PC-3 (cell line): Measurements from ENCODE around the gene AGPAT3.

Source experiments
- EZH2 ChIP-seq: fragments of 300-600 bp; sonication (generic); IDR thresholded peaks from one replicate; pipeline ENCODE4 v1.6.1; 2017; ENCODE audit warnings: antibody characterized with exemption, mild to moderate bottlenecking, low read length; ENCODE audit not compliant: unreplicated experiment
- TF ChIP-seq, protein P1 (sequence below): fragments of 300-600 bp; sonication (generic); conservative IDR thresholded peaks from 2 replicates; pipeline ENCODE4 v1.5.1; 2017; ENCODE audit warnings: antibody characterized with exemption, low read depth, mild to moderate bottlenecking, low read length

DNA sequence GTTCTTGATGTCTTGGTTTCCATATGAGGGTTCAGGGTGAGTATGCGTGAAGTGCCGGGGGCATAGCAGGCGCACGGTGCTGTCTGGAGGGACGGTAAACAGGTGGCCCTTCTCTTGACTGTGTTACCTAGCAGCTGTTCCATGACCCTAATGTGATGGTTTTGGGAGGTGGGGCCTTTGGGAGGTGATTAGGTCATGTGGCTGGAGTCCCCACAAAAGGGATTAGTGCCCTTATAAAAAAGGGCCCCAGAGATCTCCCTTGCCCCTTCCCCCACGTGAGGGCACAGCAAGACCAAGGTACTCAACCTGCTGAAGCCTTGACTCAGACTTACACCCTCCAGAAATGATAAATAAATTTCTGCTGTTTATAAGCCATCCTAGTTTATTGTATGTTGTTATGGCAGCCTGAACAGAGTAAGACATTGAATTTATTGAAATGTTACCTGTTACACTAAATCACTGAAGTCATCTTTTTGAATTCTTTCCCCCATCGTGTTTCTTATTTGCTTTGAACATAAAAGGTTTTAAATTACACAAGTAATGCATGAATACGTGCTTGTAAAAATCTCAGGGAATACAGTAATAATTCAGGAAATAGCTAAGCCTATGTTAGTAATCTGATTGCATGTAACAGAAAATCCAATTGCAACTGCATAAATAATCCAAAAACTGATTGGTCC, 162.7 kb downstream of the AGPAT3 start:
- TF ChIP-seq, protein P1, sequence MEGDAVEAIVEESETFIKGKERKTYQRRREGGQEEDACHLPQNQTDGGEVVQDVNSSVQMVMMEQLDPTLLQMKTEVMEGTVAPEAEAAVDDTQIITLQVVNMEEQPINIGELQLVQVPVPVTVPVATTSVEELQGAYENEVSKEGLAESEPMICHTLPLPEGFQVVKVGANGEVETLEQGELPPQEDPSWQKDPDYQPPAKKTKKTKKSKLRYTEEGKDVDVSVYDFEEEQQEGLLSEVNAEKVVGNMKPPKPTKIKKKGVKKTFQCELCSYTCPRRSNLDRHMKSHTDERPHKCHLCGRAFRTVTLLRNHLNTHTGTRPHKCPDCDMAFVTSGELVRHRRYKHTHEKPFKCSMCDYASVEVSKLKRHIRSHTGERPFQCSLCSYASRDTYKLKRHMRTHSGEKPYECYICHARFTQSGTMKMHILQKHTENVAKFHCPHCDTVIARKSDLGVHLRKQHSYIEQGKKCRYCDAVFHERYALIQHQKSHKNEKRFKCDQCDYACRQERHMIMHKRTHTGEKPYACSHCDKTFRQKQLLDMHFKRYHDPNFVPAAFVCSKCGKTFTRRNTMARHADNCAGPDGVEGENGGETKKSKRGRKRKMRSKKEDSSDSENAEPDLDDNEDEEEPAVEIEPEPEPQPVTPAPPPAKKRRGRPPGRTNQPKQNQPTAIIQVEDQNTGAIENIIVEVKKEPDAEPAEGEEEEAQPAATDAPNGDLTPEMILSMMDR, result no peak
- no peak for TF ChIP-seq EZH2
